GM21367 (cell line): ENCODE results near the gene LUC7L.
"Not testable (repeated sequence)": the region's sequence is repeated elsewhere in the genome, so short reads cannot be mapped to it uniquely, and the experiment has no call there.

ENCODE experiments used
- ATAC-seq: cut with Tn5 transposase; IDR thresholded peaks from one replicate; pipeline ENCODE4 v1.9.1; 2021; ENCODE audit not compliant: unreplicated experiment

The LUC7L gene

GRCh38 chr16:263944-264343 lies 34.7 kb upstream of the LUC7L start:
- no peak for ATAC-seq

DNA sequence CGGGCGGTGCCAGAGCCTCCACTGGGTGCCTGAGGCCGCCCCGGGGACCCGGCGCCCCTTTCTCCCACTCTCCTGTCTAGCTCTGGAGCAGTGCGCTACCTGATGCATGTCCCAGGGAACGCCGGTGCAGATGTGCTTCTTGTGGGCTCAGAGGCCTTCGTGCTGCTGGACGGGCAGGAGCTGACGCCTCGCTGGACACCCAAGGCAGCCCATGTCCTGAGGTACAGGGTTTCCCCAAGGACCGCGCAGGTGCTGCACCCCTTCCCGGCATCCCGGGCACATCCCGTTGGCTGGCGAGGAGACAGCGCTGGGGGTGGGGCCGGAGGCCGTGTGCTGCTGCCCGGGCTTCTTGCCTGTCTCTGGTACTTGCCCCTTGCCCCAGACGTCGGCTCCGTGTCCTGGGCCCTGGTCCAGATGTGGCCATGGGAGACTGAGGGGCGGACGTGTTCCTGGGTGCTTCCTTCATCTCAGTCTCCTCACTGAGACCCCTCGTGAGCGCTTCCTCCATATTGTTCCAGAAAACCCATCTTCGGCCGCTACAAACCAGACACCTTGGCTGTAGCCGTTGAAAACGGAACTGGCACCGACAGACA lies 34.0 kb upstream of the LUC7L start:
- ATAC-seq = no peak

- ATAC-seq = no peak
Measured at GRCh38 chr16:262121-262745, 33.0 kb upstream of the LUC7L start.

DNA sequence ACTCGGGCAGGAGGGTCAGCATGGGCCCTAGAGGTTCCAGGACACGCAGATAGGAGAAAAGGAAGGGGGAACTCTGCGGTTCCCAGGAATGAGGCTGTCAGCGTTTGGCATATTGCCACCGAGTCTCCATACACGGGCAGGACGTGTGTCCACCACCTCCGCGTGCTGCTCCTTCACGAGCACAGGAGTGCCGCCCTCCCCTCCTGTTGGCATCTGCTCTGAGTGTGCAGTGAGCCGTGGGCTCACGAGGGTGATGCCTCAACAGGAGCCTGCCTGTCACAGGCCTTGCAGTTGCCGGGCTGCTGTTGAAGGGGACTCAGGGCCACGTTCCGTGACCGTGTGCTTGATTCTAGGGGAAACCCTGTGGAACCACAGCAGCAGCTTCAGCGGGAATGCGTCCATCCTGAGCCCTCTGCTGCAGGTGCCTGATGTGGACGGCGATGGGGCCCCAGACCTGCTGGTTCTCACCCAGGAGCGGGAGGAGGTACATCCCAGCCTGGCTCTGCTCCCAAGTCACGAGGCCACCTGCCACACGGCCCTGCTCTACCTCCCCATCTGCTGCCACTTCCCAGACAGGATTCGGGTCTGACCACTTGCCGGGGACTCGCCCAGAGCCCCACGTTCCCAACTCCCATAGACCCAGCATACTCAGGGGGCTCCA lies 31.9 kb upstream of the LUC7L start:
- ATAC-seq = no peak

DNA sequence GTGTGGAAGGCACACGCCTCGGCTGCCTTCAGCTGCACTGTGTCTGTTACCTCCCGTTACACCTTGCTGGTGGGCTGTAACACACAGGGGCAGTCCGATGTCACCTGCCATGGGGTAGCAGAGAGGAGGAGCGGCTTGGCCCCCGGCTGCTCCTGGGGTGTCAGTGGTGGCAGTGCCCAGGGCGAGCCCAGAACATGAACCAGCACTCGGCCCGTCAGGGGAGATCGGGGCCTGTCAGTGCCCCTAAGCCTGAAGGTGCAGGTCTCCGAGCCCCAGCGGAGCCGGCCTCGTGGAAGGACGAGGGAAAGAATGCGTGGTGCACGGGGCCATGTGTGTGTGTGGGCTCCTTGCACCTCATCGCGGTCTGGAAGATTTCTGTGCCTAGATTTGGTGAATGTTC lies 31.1 kb upstream of the LUC7L start:
- no peak for ATAC-seq

- ATAC-seq = no peak
Measured at GRCh38 chr16:259814-260253, 30.6 kb upstream of the LUC7L start.

- no peak for ATAC-seq
Measured at GRCh38 chr16:259226-259625, 30.0 kb upstream of the LUC7L start.

GRCh38 chr16:258091-258490 lies 28.8 kb upstream of the LUC7L start:
- ATAC-seq = not testable (repeated sequence)

- ATAC-seq = no peak
Measured at GRCh38 chr16:255183-255582, 25.9 kb upstream of the LUC7L start.

- ATAC-seq = no peak
Measured at GRCh38 chr16:254461-254860, 25.2 kb upstream of the LUC7L start.

- no peak for ATAC-seq
Measured at GRCh38 chr16:253833-254232, 24.6 kb upstream of the LUC7L start.

- no peak for ATAC-seq
Measured at GRCh38 chr16:252366-253337, 23.4 kb upstream of the LUC7L start.

DNA sequence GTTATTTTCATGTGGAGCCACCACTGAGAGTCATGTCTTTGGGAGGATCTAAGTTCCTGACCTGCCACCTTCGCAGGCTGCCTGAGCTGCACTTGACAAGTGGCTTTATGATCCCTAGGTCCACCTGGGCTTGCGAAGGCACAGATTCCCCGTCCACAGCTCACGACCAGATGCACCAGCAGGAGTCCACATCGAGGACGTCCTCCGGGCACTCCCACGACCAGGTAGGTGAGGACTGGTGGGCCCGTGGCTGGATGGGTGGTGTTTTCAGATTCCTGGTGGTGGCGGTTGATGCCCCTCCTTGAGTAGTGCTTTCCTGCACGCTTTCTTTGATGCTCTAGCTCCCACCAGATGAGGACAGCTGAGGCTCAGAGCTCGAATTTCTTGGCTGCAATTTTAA lies 20.2 kb upstream of the LUC7L start:
- ATAC-seq = no peak

- ATAC-seq = no peak
Measured at GRCh38 chr16:247027-247426, 17.8 kb upstream of the LUC7L start.

- no peak for ATAC-seq
Measured at GRCh38 chr16:245105-245504, 15.9 kb upstream of the LUC7L start.

DNA sequence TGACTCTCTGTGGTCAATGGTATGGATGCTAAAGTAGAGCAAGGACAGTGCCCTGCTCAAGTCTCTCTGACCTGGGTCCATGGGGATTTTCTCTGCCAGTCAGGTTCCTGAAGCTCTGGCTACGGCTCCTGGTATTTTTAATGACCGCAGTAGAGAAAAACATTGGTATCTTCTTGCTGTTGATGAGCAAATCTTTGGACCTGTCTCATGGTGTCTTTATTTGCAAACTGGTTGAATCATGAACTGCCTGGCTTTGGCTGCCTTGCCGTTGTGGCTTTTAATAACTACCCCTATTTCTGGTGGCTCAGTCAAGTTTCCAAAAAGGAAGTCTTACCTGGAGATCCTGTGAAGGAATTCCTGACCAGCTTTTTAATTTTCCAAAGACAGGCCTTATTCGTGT lies 14.1 kb upstream of the LUC7L start:
- ATAC-seq = no peak

GRCh38 chr16:242281-242680 lies 13.0 kb upstream of the LUC7L start:
- ATAC-seq = no peak

- no peak for ATAC-seq
Measured at GRCh38 chr16:240559-240958, 11.3 kb upstream of the LUC7L start.

GRCh38 chr16:239948-240277 lies 10.7 kb upstream of the LUC7L start:
- ATAC-seq = no peak

DNA sequence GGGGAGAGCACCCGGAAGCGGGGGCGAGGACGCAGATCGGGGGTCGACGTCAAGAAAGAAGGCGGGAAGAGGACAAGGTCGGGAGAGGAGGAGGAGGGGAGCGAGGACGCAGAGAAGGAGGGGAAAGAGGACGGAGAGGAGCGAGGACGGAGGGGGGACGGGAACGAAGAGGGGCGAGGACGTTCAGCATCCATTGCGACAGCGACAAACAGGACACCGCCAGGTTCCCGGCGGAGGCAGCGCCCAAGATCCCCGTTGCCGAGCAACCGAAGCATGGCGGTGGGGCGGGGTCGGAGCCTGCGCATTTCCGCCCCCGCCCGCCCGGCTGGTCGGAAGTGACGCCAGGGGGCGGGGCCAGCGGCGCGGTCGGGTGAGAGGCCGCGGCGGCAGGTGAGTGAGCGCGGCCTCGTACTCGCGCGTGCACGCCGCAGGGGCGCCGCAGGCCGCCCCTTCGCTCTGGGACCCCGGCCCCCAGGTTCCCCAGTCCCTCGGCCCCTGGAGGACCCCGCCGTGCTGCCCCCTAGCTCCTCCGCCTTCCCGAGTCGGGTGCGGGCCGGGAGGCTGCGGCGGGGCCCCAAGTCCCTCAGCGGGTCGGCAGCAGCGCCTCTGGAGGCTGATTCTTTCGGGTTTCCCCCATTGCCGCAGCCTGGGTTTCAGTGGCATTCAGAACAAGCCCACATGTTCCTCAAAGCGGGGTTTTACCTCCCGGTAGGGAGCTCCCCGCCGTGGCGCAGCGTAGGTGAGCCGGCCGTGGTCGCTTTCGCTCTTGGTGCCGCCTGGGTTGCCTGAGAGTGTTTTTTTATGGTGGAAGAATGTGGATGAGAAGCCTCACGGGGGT lies 5.4 kb upstream of the LUC7L start, which contains the start of gene FAM234A:
FAM234A (plus strand) TSS at position 354 of the 838 bp plus-strand sequence. CDS start 19,593 bp downstream, outside the sequence.
- ATAC-seq = peak; percentile 84
